SK-N-SH treated with all-trans-retinoic acid at 6 μM for 48 hours (cell line): ENCODE results near the gene TTC3.
A peak's percentile ranks its signal among the peaks of the same experiment; 100 is the strongest.

Experiments
- ATAC-seq: fragments of 200-7000 bp; cut with Tn5 transposase; 3 replicates; pipeline ENCODE4 v1.9.1; 2020; ENCODE audit warnings: mild to moderate bottlenecking, moderate library complexity
- ARNTL ChIP-seq: fragments of 450-650 bp; formaldehyde crosslinking; IDR thresholded peaks from 2 replicates; pipeline ENCODE4 v1.5.0; 2020; ENCODE audit warnings: low read depth, mild to moderate bottlenecking, moderate library complexity, borderline replicate concordance
- BACH2 ChIP-seq: fragments of 250-450 bp; sonication (Bioruptor Pico); IDR thresholded peaks from 2 replicates; pipeline ENCODE4 v1.9.0; 2021; ENCODE audit warnings: mild to moderate bottlenecking, borderline replicate concordance
- CREB5 ChIP-seq: fragments of 250-450 bp; sonication (Bioruptor Pico); IDR thresholded peaks from 2 replicates; pipeline ENCODE4 v1.5.1; 2020; ENCODE audit warnings: low read depth, mild to moderate bottlenecking, moderate library complexity
- CSDC2 ChIP-seq: fragments of 250-450 bp; sonication (Bioruptor Pico); IDR thresholded peaks from 2 replicates; pipeline ENCODE4 v1.5.0; 2020; ENCODE audit warnings: mild to moderate bottlenecking, moderate library complexity
- ESRRG ChIP-seq: fragments of 250-450 bp; sonication (Bioruptor Pico); IDR thresholded peaks from 2 replicates; pipeline ENCODE4 v1.6.1; 2021; ENCODE audit warnings: mild to moderate bottlenecking
- GLIS3 ChIP-seq: fragments of 250-450 bp; sonication (Bioruptor Pico); IDR thresholded peaks from 2 replicates; pipeline ENCODE4 v1.5.0; 2020; ENCODE audit warnings: mild to moderate bottlenecking, moderate library complexity
- ISL1 ChIP-seq: fragments of 250-450 bp; sonication (Bioruptor Pico); IDR thresholded peaks from 2 replicates; pipeline ENCODE4 v2.1.2; 2022; ENCODE audit warnings: mild to moderate bottlenecking, moderate library complexity
- OSR1 ChIP-seq: fragments of 250-450 bp; sonication (Bioruptor Pico); IDR thresholded peaks from 2 replicates; pipeline ENCODE4 v1.8.0; 2022; ENCODE audit warnings: moderate library complexity, mild to moderate bottlenecking, inconsistent platforms
- POU6F1 ChIP-seq: fragments of 250-450 bp; sonication (Bioruptor Pico); IDR thresholded peaks from 2 replicates; pipeline ENCODE4 v1.8.0; 2021; ENCODE audit warnings: low read depth, mild to moderate bottlenecking, moderate library complexity, borderline replicate concordance
- PPARA ChIP-seq: fragments of 250-450 bp; sonication (Bioruptor Pico); IDR thresholded peaks from 2 replicates; pipeline ENCODE4 v1.5.0; 2020; ENCODE audit warnings: mild to moderate bottlenecking, borderline replicate concordance
- RARB ChIP-seq: fragments of 250-450 bp; sonication (Bioruptor Pico); IDR thresholded peaks from 2 replicates; pipeline ENCODE4 v1.8.0; 2021; ENCODE audit warnings: mild to moderate bottlenecking, moderate library complexity
- SNAI2 ChIP-seq: fragments of 250-450 bp; sonication (Bioruptor Pico); IDR thresholded peaks from 2 replicates; pipeline ENCODE4 v1.5.0; 2020; ENCODE audit warnings: mild to moderate bottlenecking, moderate library complexity
- TCF4 ChIP-seq: fragments of 250-450 bp; sonication (Bioruptor Pico); IDR thresholded peaks from 2 replicates; pipeline ENCODE4 v1.8.0; 2021; ENCODE audit warnings: mild to moderate bottlenecking, moderate library complexity, borderline replicate concordance
- TOX ChIP-seq: fragments of 250-450 bp; sonication (Bioruptor Pico); IDR thresholded peaks from 2 replicates; pipeline ENCODE4 v1.8.0; 2021; ENCODE audit warnings: mild to moderate bottlenecking, moderate library complexity, borderline replicate concordance
- ZC3H10 ChIP-seq: fragments of 250-450 bp; sonication (Bioruptor Pico); IDR thresholded peaks from 2 replicates; pipeline ENCODE4 v1.5.1; 2021; ENCODE audit warnings: mild to moderate bottlenecking, moderate library complexity
- ZFP3 ChIP-seq: fragments of 250-450 bp; sonication (Bioruptor Pico); IDR thresholded peaks from 2 replicates; pipeline ENCODE4 v1.5.0; 2020; ENCODE audit warnings: mild to moderate bottlenecking, moderate library complexity
- ZFP30 ChIP-seq: fragments of 450-650 bp; formaldehyde crosslinking; IDR thresholded peaks from 2 replicates; pipeline ENCODE4 v1.5.0; 2022; ENCODE audit warnings: mild to moderate bottlenecking, moderate library complexity
- ZNF565 ChIP-seq: fragments of 450-650 bp; formaldehyde crosslinking; conservative IDR thresholded peaks from 2 replicates; pipeline ENCODE4 v1.5.0; 2020; ENCODE audit warnings: low read depth, mild to moderate bottlenecking, moderate library complexity
- ZNF70 ChIP-seq: fragments of 450-650 bp; formaldehyde crosslinking; IDR thresholded peaks from 2 replicates; pipeline ENCODE4 v1.5.0; 2020; ENCODE audit warnings: mild to moderate bottlenecking, moderate library complexity
- ZNF8 ChIP-seq: fragments of 450-650 bp; formaldehyde crosslinking; IDR thresholded peaks from 2 replicates; pipeline ENCODE4 v1.5.0; 2020; ENCODE audit warnings: mild to moderate bottlenecking, moderate library complexity
- TF ChIP-seq, protein P1 (sequence below): fragments of 250-450 bp; sonication (Bioruptor Pico); IDR thresholded peaks from 2 replicates; pipeline ENCODE4 v1.5.1; 2021; ENCODE audit warnings: mild to moderate bottlenecking, moderate library complexity

Gene TTC3

GRCh38 chr21:37060296-37060695 lies 12.8 kb upstream of the TTC3 start:
- peak; percentile 53; the same call in 1 of the 2 replicates for TF ChIP-seq TCF4 (CRISPR knock-in tag)
- no peak for TF ChIP-seq ZNF8
- TF ChIP-seq, all 23 proteins: peak for 1
- peak; percentile 97 for ATAC-seq

DNA sequence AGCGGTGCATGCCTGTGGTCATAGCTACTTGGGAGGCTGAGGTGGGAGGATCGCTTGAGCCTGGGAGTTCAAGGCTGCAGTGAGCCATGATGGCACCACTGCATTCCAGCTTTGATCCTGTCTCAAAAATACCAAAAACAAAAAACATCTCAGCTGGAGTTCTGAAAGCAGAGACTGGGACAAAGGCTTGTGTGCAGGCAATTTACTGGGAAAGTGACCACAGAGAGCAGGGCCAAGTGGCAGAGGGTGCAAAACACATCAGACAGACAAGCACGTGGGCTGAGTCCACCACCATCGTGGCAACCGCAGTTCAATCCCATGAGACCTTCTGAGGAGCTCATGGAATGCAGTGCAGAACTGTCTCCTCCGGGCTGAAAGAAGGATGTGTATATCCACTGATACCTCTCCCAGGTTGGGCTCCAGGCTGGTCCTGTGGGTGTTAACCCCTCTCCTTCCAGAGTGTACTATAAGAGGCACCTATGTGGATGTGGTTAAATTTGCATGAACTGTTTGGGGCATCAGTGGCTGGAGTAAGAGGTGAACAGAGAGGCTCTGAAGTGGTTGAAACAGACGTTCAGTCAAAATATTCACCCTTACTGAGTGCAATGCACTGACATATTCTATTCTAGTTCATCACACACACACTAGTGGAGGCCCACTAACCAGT lies 11.0 kb upstream of the TTC3 start:
- ATAC-seq: no peak
- no peak for TF ChIP-seq ZC3H10
- TF ChIP-seq ARNTL: no peak
- no peak for TF ChIP-seq ZFP3 (CRISPR knock-in tag)
- no peak for TF ChIP-seq ZNF565 (CRISPR knock-in tag)
- TF ChIP-seq ZFP30 (CRISPR knock-in tag): no peak
- TF ChIP-seq TCF4 (CRISPR knock-in tag): no peak
- TF ChIP-seq CREB5 (CRISPR knock-in tag): no peak
- TF ChIP-seq ZNF8: no peak
- TF ChIP-seq RARB (CRISPR knock-in tag): no peak
- no peak for TF ChIP-seq SNAI2
- TF ChIP-seq ESRRG (CRISPR knock-in tag): no peak
- TF ChIP-seq, protein P1, sequence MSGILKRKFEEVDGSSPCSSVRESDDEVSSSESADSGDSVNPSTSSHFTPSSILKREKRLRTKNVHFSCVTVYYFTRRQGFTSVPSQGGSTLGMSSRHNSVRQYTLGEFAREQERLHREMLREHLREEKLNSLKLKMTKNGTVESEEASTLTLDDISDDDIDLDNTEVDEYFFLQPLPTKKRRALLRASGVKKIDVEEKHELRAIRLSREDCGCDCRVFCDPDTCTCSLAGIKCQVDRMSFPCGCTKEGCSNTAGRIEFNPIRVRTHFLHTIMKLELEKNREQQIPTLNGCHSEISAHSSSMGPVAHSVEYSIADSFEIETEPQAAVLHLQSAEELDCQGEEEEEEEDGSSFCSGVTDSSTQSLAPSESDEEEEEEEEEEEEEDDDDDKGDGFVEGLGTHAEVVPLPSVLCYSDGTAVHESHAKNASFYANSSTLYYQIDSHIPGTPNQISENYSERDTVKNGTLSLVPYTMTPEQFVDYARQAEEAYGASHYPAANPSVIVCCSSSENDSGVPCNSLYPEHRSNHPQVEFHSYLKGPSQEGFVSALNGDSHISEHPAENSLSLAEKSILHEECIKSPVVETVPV (CRISPR knock-in tag): no peak
- no peak for TF ChIP-seq PPARA
- no peak for TF ChIP-seq CSDC2 (CRISPR knock-in tag)
- no peak for TF ChIP-seq BACH2 (CRISPR knock-in tag)

- TF ChIP-seq ISL1 (CRISPR knock-in tag) (no peak), ZFP3 (CRISPR knock-in tag) (no peak), ZFP30 (CRISPR knock-in tag) (no peak), RARB (CRISPR knock-in tag) (no peak), CREB5 (CRISPR knock-in tag) (no peak), OSR1 (no peak), ZC3H10 (no peak), BACH2 (CRISPR knock-in tag) (no peak), CSDC2 (CRISPR knock-in tag) (no peak), ZNF70 (CRISPR knock-in tag) (no peak), POU6F1 (CRISPR knock-in tag) (no peak), TCF4 (CRISPR knock-in tag) (no peak), PPARA (no peak)
- no peak for ATAC-seq
Measured at GRCh38 chr21:37062593-37062935, 10.5 kb upstream of the TTC3 start.

DNA sequence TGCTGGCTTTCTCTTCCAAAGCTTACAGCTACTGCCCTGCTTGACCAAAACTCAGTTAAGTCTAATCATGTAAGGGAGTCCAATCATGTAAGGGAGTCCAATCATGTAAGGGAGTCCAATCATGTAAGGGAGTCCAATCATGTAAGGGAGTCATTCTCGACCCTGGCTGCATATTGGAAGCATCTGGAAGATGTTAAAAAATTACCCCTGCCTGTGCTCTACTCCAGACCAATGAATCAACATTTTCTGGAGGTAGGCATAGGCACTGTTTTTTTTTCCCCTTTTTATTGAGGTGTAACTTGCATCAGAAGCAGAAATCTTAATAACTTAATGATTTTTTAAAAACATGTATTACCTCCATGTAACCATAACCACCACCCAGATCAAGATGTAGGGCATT lies 9.6 kb upstream of the TTC3 start:
- TF ChIP-seq, protein P1 (CRISPR knock-in tag): no peak
- TF ChIP-seq TCF4 (CRISPR knock-in tag): peak; percentile 62
- no peak for TF ChIP-seq BACH2 (CRISPR knock-in tag)
- no peak for ATAC-seq

GRCh38 chr21:37064841-37065240 lies 8.2 kb upstream of the TTC3 start:
- ATAC-seq: no peak
- TF ChIP-seq RARB (CRISPR knock-in tag) (no peak), ISL1 (CRISPR knock-in tag) (no peak), PPARA (no peak), OSR1 (no peak), ESRRG (CRISPR knock-in tag) (no peak), ZC3H10 (no peak), TOX (CRISPR knock-in tag) (no peak), POU6F1 (CRISPR knock-in tag) (no peak), ZFP30 (CRISPR knock-in tag) (no peak), TCF4 (CRISPR knock-in tag) (no peak), GLIS3 (CRISPR knock-in tag) (no peak), ZNF565 (CRISPR knock-in tag) (no peak), ARNTL (no peak), BACH2 (CRISPR knock-in tag) (no peak)
- TF ChIP-seq, protein P1 (CRISPR knock-in tag): no peak
